ENCODE results near the gene PACSIN2.

PACSIN2 gene

DNA sequence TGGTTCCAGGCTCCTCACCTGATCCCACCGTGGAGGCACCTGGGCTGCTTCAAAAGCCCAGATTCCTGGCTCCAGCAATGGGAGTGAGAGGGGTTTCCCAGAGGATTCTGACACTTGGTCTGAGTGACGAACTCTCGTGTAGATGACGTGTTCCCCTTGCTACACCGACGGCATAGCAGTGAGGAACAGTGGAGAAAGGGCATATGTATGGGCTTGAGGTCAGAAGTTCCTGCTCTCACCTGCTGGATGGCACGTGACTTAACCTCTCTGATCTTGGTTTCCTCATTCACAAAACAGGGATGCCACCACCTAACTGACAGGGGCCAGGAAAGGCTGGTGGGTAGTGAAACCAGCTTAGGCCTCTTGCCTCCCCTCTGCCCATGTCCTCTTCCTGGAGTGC is 127.8 kb downstream of the PACSIN2 start:
- TF ChIP-seq, protein P1, sequence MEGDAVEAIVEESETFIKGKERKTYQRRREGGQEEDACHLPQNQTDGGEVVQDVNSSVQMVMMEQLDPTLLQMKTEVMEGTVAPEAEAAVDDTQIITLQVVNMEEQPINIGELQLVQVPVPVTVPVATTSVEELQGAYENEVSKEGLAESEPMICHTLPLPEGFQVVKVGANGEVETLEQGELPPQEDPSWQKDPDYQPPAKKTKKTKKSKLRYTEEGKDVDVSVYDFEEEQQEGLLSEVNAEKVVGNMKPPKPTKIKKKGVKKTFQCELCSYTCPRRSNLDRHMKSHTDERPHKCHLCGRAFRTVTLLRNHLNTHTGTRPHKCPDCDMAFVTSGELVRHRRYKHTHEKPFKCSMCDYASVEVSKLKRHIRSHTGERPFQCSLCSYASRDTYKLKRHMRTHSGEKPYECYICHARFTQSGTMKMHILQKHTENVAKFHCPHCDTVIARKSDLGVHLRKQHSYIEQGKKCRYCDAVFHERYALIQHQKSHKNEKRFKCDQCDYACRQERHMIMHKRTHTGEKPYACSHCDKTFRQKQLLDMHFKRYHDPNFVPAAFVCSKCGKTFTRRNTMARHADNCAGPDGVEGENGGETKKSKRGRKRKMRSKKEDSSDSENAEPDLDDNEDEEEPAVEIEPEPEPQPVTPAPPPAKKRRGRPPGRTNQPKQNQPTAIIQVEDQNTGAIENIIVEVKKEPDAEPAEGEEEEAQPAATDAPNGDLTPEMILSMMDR (IDR thresholded peaks at IDR 0.05), result no peak

DNA sequence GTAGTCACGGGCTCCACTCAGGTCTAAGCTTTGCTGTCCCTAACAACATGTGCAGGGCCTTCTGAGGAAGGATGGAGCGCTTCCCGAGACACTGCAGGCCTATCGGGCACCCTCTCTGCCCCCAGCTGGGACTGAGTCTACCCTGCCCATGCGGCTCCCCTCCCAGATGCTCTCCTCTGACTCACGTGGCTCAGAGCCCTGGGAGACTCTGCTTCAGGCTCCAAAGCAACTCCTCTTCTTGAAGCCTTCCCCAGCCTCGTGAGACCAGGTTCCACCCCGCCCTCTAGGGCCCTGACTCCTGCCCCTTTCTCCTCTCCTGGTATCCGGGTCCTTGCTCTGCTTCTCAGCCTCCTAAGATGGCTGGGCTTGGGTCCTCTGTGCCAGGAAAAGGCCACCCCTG is 129.5 kb downstream of the PACSIN2 start:
- TF ChIP-seq, protein P1 (IDR thresholded peaks at IDR 0.05), result no peak

DNA sequence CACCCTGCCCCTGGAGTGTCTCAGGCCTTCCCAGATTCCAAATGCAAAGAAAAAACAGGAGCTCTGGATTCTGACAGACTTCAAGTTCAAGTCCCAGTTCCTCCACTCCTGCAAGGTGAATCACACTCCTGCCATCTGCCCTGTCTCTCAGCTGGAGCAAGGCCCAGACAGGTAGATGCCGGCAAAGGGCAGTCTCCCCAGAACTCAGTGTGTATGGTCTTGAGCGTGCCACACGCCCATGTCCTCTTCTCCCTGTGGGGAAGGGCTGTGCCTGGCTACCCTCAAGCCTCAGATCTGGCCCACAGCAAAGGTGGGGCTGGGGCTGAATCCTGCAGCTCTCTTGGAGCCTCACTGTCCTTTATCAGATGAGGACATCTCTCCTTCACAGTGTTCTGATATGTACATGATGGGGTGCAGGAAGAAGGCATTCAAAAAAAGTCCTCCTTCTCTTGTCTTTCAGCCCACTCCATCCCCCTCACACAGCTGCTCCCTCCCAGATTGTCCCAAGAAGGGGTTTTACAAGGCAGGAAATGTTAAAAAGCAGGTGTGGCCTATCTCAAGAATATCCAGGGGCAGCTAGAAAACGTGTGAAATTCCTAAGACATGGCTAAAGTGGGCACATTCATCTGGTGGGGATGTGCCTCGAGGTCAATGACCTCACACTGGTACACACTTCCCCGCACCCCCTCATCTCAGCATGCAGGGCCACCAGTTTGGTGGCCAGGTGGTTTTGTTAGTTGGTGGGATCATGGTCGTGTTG is 130.2 kb downstream of the PACSIN2 start:
- TF ChIP-seq, protein P1 (IDR thresholded peaks at IDR 0.05), result no peak

DNA sequence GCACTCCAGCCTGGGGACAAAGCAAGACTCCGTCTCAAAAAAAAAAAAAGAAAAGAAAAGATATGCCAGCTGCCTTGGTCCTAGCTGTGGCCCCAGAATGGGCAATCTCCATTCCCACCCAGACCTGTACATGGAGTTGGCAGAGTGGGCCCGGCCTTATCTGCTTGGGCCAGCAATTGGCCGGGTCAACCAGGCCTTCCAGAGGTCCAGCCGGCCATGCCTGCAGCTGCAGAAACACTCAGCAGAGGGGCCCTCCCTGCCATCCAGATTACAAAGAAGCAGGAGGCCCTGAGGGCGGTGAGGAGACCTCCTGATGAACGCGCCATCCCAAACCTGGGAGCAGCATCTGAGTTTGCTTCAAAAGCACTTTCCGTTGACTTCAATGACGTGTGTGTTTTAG is 131.0 kb downstream of the PACSIN2 start:
- TF ChIP-seq, protein P1 (IDR thresholded peaks at IDR 0.05), result no peak

DNA sequence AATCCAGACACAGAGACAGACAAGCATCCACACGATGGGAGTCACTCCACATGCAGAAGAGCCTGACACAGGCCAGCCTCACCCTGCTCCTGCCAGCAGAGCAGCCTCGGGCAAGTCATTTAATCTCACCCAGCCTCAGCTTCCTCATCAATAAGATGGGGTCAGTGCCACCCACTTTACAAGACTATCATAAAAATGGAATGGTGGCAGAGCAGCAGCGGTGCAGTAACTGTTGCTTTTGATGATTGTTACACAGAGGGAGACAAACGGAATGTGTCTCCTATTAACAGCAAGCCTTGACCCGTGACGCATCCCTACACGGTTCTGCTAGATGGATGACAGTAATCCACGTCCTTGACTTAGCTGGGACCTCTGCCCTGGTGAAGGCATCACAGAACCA is 131.8 kb downstream of the PACSIN2 start:
- TF ChIP-seq, protein P1 (IDR thresholded peaks at IDR 0.05), result no peak

DNA sequence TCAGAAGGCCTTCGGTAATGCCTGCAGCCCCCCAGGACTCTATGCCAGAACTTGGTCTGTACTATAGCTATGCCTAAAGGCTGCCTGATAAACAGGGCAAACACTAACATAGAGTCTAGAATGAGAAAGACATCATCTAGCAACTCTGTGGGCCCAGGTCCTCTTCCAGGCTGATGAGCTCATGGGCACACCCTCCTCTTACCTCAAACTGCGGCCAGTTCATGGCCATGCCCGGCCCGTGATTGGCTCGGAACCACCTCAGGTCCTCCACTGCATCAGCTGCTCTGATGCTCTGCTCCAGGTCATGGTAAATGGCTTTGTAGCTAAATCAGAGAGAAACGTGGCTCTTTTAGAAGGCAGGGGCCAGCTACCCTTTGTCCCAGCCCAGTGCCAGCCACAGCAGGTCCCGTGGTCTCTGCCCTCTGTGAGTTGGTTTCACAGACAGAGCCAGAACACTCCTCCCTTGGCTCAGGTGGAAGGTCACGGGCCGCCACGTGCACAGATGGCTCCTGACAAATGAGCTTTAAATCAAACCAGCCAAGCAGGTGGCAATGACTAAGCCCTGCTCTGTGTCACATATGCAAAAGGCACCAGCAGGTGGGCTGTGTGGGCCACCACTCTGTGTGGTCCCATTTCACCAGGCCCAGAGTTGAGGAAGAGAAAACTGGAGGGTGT is 132.8 kb downstream of the PACSIN2 start:
- TF ChIP-seq, protein P1 (IDR thresholded peaks at IDR 0.05), result no peak

DNA sequence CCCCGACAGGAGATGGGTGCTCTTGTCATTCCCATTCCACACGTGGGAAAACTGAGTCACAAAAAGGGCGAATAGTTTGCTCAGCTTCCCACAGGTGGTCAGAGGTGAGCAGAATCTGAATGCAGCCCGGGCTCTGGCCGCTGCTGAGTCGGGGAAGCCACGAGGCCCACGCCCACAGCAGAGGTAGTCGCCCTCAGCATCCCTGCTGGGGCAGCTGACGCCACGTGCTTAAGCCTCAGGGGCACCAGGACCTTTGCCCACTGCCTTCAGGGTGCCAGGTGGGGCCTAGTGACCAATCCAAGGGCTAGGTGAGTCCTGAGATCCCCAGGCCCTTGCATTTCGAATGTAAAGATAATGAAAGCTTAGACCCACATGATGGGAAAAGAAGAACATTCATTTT is 133.7 kb downstream of the PACSIN2 start:
- TF ChIP-seq, protein P1 (IDR thresholded peaks at IDR 0.05), result no peak

Data from LNCAP (cell line).